Liver (tissue), 3 donors: ENCODE results near the gene IER5.

Experiments
- CTCF ChIP-seq: fragments of 150-350 bp; IDR thresholded peaks from 2 replicates; pipeline ENCODE4 v1.5.1; 2017; ENCODE audit warnings: improper control_type of control experiment, low read depth, low read length; ENCODE audit not compliant: missing input control
- GABPA ChIP-seq, 2 donors: IDR thresholded peaks in 1 of 2; conservative IDR thresholded peaks in 1 of 2; 2 replicates each; pipeline ENCODE4 v1.6.1; 2016; ENCODE audit warnings: antibody characterized with exemption in 2 of 2, mild to moderate bottlenecking in 1 of 2, moderate library complexity in 1 of 2
- JUND ChIP-seq, 2 donors: IDR thresholded peaks; 2 replicates each; pipeline ENCODE4 v1.6.1; 2016; ENCODE audit warnings: antibody characterized with exemption in 2 of 2
- NR2F2 ChIP-seq: IDR thresholded peaks from 2 replicates; pipeline ENCODE4 v1.6.1; 2016; ENCODE audit warnings: antibody characterized with exemption
- donor health status: healthy.
- donor health status: healthy.

- TF ChIP-seq JUND (IDR thresholded peaks at IDR 0.05) (no peak), NR2F2 (no peak), CTCF (no peak), GABPA (IDR thresholded peaks at IDR 0.05 in 1 of 2, conservative IDR thresholded peaks at IDR 0.05 in 1 of 2) (no peak)
Observed at GRCh38 chr1:181135437-181135731, 46.9 kb downstream of the IER5 start.
